Breast epithelium (tissue), 3 donors: ENCODE measurements around the gene USP33.

Experiments
- POLR2A ChIP-seq: fragments of 450-650 bp; IDR thresholded peaks from one replicate; pipeline ENCODE4 v1.6.1; 2016; ENCODE audit warnings: antibody characterized with exemption, mild to moderate bottlenecking, moderate library complexity
- TF ChIP-seq, protein P1 (sequence below), 3 donors: fragments of 450-650 bp; IDR thresholded peaks; one replicate each; pipeline ENCODE4 v1.5.1; 2016 to 2017; ENCODE audit warnings: antibody characterized with exemption in 3 of 3, mild to moderate bottlenecking in 3 of 3, moderate library complexity in 3 of 3

DNA sequence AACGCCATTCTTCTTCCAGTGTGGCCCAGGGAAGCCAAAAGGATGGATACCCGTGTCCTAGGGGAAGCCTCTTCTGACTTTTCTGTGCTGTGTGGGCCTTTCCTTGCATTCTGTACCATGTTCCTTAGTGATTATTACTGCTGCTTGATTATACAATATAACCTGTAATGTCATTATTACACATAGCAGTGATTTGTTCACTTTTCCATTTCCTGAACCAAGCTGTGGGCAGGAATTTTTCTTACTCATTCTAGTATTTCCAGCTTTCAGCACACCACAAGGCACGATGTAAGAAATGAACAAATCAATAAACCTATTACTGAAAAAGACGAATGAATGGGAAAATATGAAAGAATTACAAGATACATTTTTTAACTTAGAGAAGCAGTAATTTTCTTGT lies 8.4 kb upstream of the USP33 start:
- TF ChIP-seq, protein P1, sequence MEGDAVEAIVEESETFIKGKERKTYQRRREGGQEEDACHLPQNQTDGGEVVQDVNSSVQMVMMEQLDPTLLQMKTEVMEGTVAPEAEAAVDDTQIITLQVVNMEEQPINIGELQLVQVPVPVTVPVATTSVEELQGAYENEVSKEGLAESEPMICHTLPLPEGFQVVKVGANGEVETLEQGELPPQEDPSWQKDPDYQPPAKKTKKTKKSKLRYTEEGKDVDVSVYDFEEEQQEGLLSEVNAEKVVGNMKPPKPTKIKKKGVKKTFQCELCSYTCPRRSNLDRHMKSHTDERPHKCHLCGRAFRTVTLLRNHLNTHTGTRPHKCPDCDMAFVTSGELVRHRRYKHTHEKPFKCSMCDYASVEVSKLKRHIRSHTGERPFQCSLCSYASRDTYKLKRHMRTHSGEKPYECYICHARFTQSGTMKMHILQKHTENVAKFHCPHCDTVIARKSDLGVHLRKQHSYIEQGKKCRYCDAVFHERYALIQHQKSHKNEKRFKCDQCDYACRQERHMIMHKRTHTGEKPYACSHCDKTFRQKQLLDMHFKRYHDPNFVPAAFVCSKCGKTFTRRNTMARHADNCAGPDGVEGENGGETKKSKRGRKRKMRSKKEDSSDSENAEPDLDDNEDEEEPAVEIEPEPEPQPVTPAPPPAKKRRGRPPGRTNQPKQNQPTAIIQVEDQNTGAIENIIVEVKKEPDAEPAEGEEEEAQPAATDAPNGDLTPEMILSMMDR (IDR thresholded peaks at IDR 0.05) = no peak
- no peak for TF ChIP-seq POLR2A
